IMR-90 (cell line): Measurements from ENCODE around the gene CSNK1D.
"Not testable (repeated sequence)": the region's sequence is repeated elsewhere in the genome, so short reads cannot be mapped to it uniquely, and the experiment has no call there.

Experiments
- BHLHE40 ChIP-seq: fragments of 150-350 bp; IDR thresholded peaks from 2 replicates; pipeline ENCODE4 v1.6.1; 2016; ENCODE audit warnings: mild to moderate bottlenecking, low read depth, low read length
- CEBPB ChIP-seq: IDR thresholded peaks from 2 replicates; pipeline ENCODE4 v1.6.1; 2012; ENCODE audit warnings: low read depth, low read length, improper control_type of control experiment
- MAFK ChIP-seq: IDR thresholded peaks from 2 replicates; pipeline ENCODE4 v1.6.1; 2012; ENCODE audit warnings: low read depth, low read length, improper control_type of control experiment
- MAZ ChIP-seq: IDR thresholded peaks from 2 replicates; pipeline ENCODE4 v1.6.1; 2012; ENCODE audit warnings: low read depth, mild to moderate bottlenecking, low read length, improper control_type of control experiment, moderate library complexity, borderline replicate concordance
- MXI1 ChIP-seq: IDR thresholded peaks from 2 replicates; pipeline ENCODE4 v1.6.1; 2012; ENCODE audit warnings: low read depth, mild to moderate bottlenecking, low read length, moderate library complexity, borderline replicate concordance
- NFE2L2 ChIP-seq: fragments of 150-350 bp; IDR thresholded peaks from 2 replicates; pipeline ENCODE4 v1.6.1; 2016; ENCODE audit warnings: low read depth, mild to moderate bottlenecking, low read length
- POLR2A ChIP-seq: IDR thresholded peaks from 2 replicates; pipeline ENCODE4 v1.6.1; 2012; ENCODE audit warnings: mild to moderate bottlenecking, low read depth, low read length
- RAD21 ChIP-seq: IDR thresholded peaks from 2 replicates; pipeline ENCODE4 v1.6.1; 2012; ENCODE audit warnings: low read length, improper control_type of control experiment
- RCOR1 ChIP-seq: IDR thresholded peaks from 2 replicates; pipeline ENCODE4 v1.6.1; 2012; ENCODE audit warnings: mild to moderate bottlenecking, low read length, improper control_type of control experiment; ENCODE audit not compliant: insufficient replicate concordance
- RFX5 ChIP-seq: IDR thresholded peaks from 2 replicates; pipeline ENCODE4 v1.8.0; 2012; ENCODE audit warnings: low read depth, mild to moderate bottlenecking, low read length, moderate library complexity
- SMC3 ChIP-seq: fragments of 150-350 bp; IDR thresholded peaks from 2 replicates; pipeline ENCODE4 v1.6.1; 2016; ENCODE audit warnings: low read depth, mild to moderate bottlenecking, antibody characterized with exemption, low read length, moderate library complexity
- TF ChIP-seq, protein P1 (sequence below): conservative IDR thresholded peaks from 2 replicates; pipeline ENCODE4 v1.5.1; 2012; ENCODE audit warnings: mild to moderate bottlenecking, low read depth, low read length, improper control_type of control experiment
- TF ChIP-seq, protein P2 (sequence below): fragments of 150-350 bp; IDR thresholded peaks from 2 replicates; pipeline ENCODE4 v1.6.1; 2017; ENCODE audit warnings: mild to moderate bottlenecking, antibody characterized with exemption, low read length, low read depth
- TF ChIP-seq, protein P3 (sequence below): fragments of 150-350 bp; IDR thresholded peaks from 2 replicates; pipeline ENCODE4 v1.6.1; 2016; ENCODE audit warnings: low read depth, mild to moderate bottlenecking, low read length, moderate library complexity, borderline replicate concordance

DNA sequence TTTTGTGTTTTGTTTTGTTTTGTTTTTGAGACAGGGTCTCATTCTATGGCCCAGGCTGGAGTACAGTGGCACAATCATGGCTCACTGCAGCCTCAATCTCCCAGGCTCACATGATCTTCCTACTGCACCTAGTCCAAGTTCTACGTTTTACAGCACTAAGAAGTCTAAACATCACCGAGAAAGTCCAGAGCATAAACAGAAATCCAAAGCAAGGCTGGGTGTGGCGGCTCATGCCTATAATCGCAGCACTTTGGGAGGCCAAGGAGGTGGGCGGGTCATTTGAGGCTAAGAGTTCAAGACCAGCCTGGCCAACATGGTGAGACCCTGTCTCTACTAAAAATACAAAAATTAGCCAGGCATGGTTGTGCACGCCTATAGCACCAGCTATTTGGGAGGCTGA is 80.5 kb downstream of the CSNK1D start:
- TF ChIP-seq, protein P1, sequence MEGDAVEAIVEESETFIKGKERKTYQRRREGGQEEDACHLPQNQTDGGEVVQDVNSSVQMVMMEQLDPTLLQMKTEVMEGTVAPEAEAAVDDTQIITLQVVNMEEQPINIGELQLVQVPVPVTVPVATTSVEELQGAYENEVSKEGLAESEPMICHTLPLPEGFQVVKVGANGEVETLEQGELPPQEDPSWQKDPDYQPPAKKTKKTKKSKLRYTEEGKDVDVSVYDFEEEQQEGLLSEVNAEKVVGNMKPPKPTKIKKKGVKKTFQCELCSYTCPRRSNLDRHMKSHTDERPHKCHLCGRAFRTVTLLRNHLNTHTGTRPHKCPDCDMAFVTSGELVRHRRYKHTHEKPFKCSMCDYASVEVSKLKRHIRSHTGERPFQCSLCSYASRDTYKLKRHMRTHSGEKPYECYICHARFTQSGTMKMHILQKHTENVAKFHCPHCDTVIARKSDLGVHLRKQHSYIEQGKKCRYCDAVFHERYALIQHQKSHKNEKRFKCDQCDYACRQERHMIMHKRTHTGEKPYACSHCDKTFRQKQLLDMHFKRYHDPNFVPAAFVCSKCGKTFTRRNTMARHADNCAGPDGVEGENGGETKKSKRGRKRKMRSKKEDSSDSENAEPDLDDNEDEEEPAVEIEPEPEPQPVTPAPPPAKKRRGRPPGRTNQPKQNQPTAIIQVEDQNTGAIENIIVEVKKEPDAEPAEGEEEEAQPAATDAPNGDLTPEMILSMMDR = not testable (repeated sequence)
- TF ChIP-seq POLR2A, RAD21, RCOR1, RFX5, CEBPB, MXI1, MAFK, BHLHE40, NFE2L2, SMC3, MAZ: not testable (repeated sequence)
- TF ChIP-seq, protein P2, sequence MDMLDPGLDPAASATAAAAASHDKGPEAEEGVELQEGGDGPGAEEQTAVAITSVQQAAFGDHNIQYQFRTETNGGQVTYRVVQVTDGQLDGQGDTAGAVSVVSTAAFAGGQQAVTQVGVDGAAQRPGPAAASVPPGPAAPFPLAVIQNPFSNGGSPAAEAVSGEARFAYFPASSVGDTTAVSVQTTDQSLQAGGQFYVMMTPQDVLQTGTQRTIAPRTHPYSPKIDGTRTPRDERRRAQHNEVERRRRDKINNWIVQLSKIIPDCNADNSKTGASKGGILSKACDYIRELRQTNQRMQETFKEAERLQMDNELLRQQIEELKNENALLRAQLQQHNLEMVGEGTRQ = not testable (repeated sequence)
- TF ChIP-seq, protein P3, sequence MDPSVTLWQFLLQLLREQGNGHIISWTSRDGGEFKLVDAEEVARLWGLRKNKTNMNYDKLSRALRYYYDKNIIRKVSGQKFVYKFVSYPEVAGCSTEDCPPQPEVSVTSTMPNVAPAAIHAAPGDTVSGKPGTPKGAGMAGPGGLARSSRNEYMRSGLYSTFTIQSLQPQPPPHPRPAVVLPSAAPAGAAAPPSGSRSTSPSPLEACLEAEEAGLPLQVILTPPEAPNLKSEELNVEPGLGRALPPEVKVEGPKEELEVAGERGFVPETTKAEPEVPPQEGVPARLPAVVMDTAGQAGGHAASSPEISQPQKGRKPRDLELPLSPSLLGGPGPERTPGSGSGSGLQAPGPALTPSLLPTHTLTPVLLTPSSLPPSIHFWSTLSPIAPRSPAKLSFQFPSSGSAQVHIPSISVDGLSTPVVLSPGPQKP = not testable (repeated sequence)
